Lower lobe of right lung (tissue), 2 donors: Measurements from ENCODE around the gene OGDH. TPM values are rescaled to one million over a fixed set of nuclear protein-coding genes. Genes with fewer than 3 reads are reported as not detected.
"Not testable (repeated sequence)": the region's sequence is repeated elsewhere in the genome, so short reads cannot be mapped to it uniquely, and the experiment has no call there.

Source experiments
- ATAC-seq, 2 donors: fragments of 200-7000 bp; cut with Tn5 transposase; one replicate each; pipeline ENCODE4 v1.9.1; 2020 to 2022; ENCODE audit warnings: mild to moderate bottlenecking in 2 of 2, moderate library complexity in 2 of 2
- DNase-seq: peaks from one replicate; pipeline ENCODE4 v3.0.0-alpha.2; 2020
- H3K27ac ChIP-seq: fragments of 200-600 bp; one replicate; pipeline ENCODE4 v1.8.0; 2022
- H3K27me3 ChIP-seq: fragments of 200-600 bp; one replicate; pipeline ENCODE4 v1.8.0; 2022; ENCODE audit warnings: low read depth
- H3K36me3 ChIP-seq: fragments of 200-600 bp; one replicate; pipeline ENCODE4 v1.8.0; 2022; ENCODE audit warnings: mild to moderate bottlenecking
- H3K4me1 ChIP-seq: fragments of 200-600 bp; one replicate; pipeline ENCODE4 v1.8.0; 2022
- H3K4me3 ChIP-seq: fragments of 200-600 bp; one replicate; pipeline ENCODE4 v1.8.0; 2022; ENCODE audit warnings: mild to moderate bottlenecking
- H3K9me3 ChIP-seq: fragments of 200-600 bp; one replicate; pipeline ENCODE4 v1.8.0; 2022
- CTCF ChIP-seq: fragments of 200-600 bp; IDR thresholded peaks from one replicate; pipeline ENCODE4 v1.8.0; 2022; ENCODE audit warnings: antibody characterized with exemption, mild to moderate bottlenecking
- intact Hi-C: fragments of 100-400 bp; cut with DNase I; formaldehyde crosslinking; loops from one replicate; pipeline ENCODE4 v1.11.0; 2022
- total RNA-seq: library from RNA; stranded (reverse); fragmentation: NEBNext Ultra II Directional; extraction: Animal tissue kit (Norgen Biotek cat#: 25700); gene quantifications from one replicate; pipeline ENCODE4 v1.2.1, GENCODE V29; 2021
- donor health status: DM: no; HTN: yes; CAD: no; lungs with severe emphysema.

The OGDH gene
- total RNA-seq, 1 donor from 2014 or later: 132 TPM

GRCh38 chr7:44700322-44700721 is 93.9 kb downstream of the OGDH start:
- DNase-seq: no peak
- Histone ChIP-seq H3K9me3 (no peaks in the 10 kb centered on the region), H3K27me3 (no peaks in the 10 kb centered on the region), H3K27ac (no peak overlapping the region), H3K36me3 (peaks cover 84% of the 10 kb centered on the region), H3K4me3 (no peak overlapping the region), H3K4me1 (no peaks in the 10 kb centered on the region)
- no peak for ATAC-seq
- intact Hi-C loops: no loop called here
- TF ChIP-seq CTCF: no peak

GRCh38 chr7:44703391-44703790 is 97.0 kb downstream of the OGDH start:
- not testable (repeated sequence) for ATAC-seq

GRCh38 chr7:44703921-44704320 is 97.5 kb downstream of the OGDH start:
- H3K9me3 ChIP-seq: no peaks in the 10 kb centered on the region
- no peaks in the 10 kb centered on the region for H3K27me3 ChIP-seq
- no peak for TF ChIP-seq CTCF
- H3K4me3 ChIP-seq: no peak overlapping the region
- no peaks in the 10 kb centered on the region for H3K4me1 ChIP-seq
- no peak overlapping the region for H3K27ac ChIP-seq
- ATAC-seq (no peak), DNase-seq (no peak)
- intact Hi-C loops: no loop called here
- peaks cover 80% of the 10 kb centered on the region for H3K36me3 ChIP-seq

More at GRCh38 chr7:44703391-44703790, 97.0 kb downstream of the OGDH start:
- H3K27ac ChIP-seq, H3K4me1 ChIP-seq, DNase-seq, intact Hi-C loops, H3K4me3 ChIP-seq, H3K27me3 ChIP-seq, H3K9me3 ChIP-seq: not testable (repeated sequence)
- peaks cover 80% of the 10 kb centered on the region for H3K36me3 ChIP-seq

GRCh38 chr7:44705434-44705833 is 99.0 kb downstream of the OGDH start:
- H3K4me3 ChIP-seq: no peak overlapping the region
- no peak for TF ChIP-seq CTCF
- H3K9me3 ChIP-seq: no peaks in the 10 kb centered on the region
- H3K36me3 ChIP-seq: peaks cover 77% of the 10 kb centered on the region
- intact Hi-C loops: no loop called here
- H3K4me1 ChIP-seq: no peaks in the 10 kb centered on the region
- no peaks in the 10 kb centered on the region for H3K27me3 ChIP-seq
- H3K27ac ChIP-seq: no peak overlapping the region
- ATAC-seq (no peak), DNase-seq (no peak)

GRCh38 chr7:44706788-44707557 is 100.5 kb downstream of the OGDH start:
- Histone ChIP-seq H3K4me3 (no peak overlapping the region), H3K36me3 (peaks cover 62% of the 10 kb centered on the region), H3K4me1 (no peaks in the 10 kb centered on the region), H3K9me3 (no peaks in the 10 kb centered on the region), H3K27ac (no peak overlapping the region), H3K27me3 (no peaks in the 10 kb centered on the region)
- intact Hi-C loops: no loop called here
- no peak for DNase-seq
- no peak for TF ChIP-seq CTCF
- no peak for ATAC-seq

GRCh38 chr7:44707558-44708230 is 101.3 kb downstream of the OGDH start:
- Histone ChIP-seq H3K36me3 (peaks cover 56% of the 10 kb centered on the region), H3K9me3 (no peaks in the 10 kb centered on the region), H3K27me3 (no peaks in the 10 kb centered on the region), H3K4me3 (no peak overlapping the region), H3K27ac (no peak overlapping the region), H3K4me1 (no peaks in the 10 kb centered on the region)
- intact Hi-C loops: no loop called here
- DNase-seq (no peak), ATAC-seq (no peak)
- no peak for TF ChIP-seq CTCF
